AG04449 (cell line): ENCODE data around the gene OR56B4.
"Not testable (repeated sequence)": the region's sequence is repeated elsewhere in the genome, so short reads cannot be mapped to it uniquely, and the experiment has no call there.

Source experiments
- CTCF ChIA-PET: fragments of 350-600 bp; formaldehyde crosslinking; extraction: SDS; loops from one replicate; lab custom pipeline; 2021; ENCODE audit warnings: antibody characterized with exemption; lab: Yijun Ruan, JAX
- POLR2A ChIA-PET: fragments of 400-600, 350-600 bp; formaldehyde crosslinking; extraction: SDS; loops from one replicate; lab custom pipeline; 2020; ENCODE audit warnings: antibody characterized with exemption, inconsistent platforms; lab: Yijun Ruan, JAX
- DNase-seq: peaks from one replicate; pipeline ENCODE4 v3.0.0-alpha.2; 2010; ENCODE audit warnings: low read depth, low spot score
- H3K4me3 ChIP-seq: 2 replicates; pipeline ENCODE4 v1.5.1; 2011; ENCODE audit warnings: low read depth, mild to moderate bottlenecking, control low read depth, low read length
- CTCF ChIP-seq: IDR thresholded peaks from one replicate; pipeline ENCODE4 v1.5.1; 2011; ENCODE audit warnings: mild to moderate bottlenecking, moderate library complexity, low read length, control low read depth, inconsistent platforms; ENCODE audit not compliant: insufficient read depth; ENCODE audit errors: missing control alignments

The OR56B4 gene

DNA sequence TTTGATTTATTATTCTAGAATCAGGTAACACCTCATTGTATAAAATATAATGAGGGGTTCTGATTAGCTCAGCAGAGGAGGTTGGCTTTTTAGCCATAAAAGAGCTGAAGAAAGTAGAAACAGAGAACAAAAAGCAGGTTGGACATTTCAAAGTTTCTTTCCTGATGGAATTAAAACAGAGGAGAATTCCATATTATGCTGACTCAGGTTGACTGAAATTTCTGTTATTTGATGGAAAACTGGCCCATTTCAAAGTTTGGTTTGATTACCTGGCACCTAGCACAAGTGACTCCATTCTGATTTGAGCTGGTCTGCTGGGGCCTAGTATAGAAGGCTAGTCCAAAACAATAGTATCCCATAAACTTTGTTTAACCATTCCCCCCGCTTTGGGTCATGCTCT lies 24.9 kb downstream of the OR56B4 start:
- TF ChIP-seq CTCF: no peak
- POLR2A ChIA-PET: no interaction called here
- H3K4me3 ChIP-seq: no peak overlapping the region
- no peak for DNase-seq
- CTCF ChIA-PET: no interaction called here

DNA sequence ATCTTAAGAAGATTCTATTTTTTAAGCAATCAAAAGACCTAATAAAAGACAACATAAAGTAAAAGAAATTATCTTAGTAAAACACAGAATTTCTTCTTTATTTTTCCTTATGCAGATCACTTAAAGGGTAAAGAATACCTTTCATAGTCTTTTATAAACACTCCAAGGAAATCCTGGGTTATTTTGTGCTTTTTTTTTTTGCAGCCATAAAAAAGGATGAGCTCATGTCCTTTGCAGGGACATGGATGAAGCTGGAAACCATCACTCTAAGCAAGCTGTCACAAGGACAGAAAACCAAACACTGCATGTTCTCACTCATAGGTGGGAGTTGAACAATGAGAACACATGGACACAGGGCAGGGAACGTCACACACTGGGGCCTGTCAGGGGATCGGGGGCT lies 28.5 kb downstream of the OR56B4 start:
- POLR2A ChIA-PET: not testable (repeated sequence)

DNA sequence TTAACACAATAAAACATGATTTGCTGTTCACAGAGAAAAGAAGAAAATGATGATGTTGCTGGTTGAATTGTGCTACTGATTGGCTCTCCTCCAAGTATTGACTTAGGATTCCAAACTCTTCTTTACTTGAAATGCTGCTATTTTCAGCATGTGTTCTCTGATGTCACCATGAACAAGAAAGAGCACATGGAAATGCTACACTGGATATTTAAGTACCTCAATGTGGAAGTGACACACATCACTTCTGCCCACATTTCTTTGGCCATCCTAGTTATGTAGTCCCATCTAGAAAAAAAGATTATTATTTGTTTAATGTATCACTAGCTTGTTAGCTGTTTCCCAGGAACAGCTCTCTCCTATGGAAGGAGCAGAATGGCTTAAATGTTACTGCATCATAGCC lies 35.5 kb downstream of the OR56B4 start:
- H3K4me3 ChIP-seq: no peak overlapping the region
- CTCF ChIA-PET: no interaction called here
- TF ChIP-seq CTCF: no peak
- POLR2A ChIA-PET: no interaction called here
- no peak for DNase-seq

More for the DNA sequence above, 28.5 kb downstream of the OR56B4 start:
- DNase-seq, CTCF ChIA-PET, H3K4me3 ChIP-seq: not testable (repeated sequence)

DNA sequence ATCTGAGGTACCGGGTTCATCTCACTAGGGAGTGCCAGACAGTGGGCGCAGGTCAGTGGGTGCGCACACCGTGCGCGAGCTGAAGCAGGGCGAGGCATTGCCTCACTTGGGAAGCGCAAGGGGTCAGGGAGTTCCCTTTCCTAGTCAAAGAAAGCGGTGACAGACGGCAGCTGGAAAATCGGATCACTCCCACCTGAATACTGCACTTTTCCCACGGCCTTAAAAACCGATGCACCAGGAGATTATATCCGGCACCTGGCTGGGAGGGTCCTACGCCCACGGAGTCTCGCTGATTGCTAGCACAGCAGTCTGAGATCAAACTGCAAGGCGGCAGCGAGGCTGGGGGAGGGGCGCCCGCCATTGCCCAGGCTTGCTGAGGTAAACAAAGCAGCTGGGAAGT lies 36.3 kb downstream of the OR56B4 start:
- CTCF ChIA-PET, DNase-seq, H3K4me3 ChIP-seq, POLR2A ChIA-PET: not testable (repeated sequence)

- CTCF ChIA-PET: no interaction called here
- POLR2A ChIA-PET: no interaction called here
- no peak for DNase-seq
- no peak for TF ChIP-seq CTCF
- H3K4me3 ChIP-seq: no peak overlapping the region
Measured at GRCh38 chr11:6151117-6151516, 43.6 kb downstream of the OR56B4 start.

- H3K4me3 ChIP-seq: no peak overlapping the region
- DNase-seq: no peak
- POLR2A ChIA-PET: no interaction called here
- no peak for TF ChIP-seq CTCF
- CTCF ChIA-PET: no interaction called here
Measured at GRCh38 chr11:6152126-6152525, 44.6 kb downstream of the OR56B4 start.

- H3K4me3 ChIP-seq: no peak overlapping the region
- TF ChIP-seq CTCF: no peak
- POLR2A ChIA-PET: no interaction called here
- DNase-seq: no peak
- CTCF ChIA-PET: no interaction called here
Measured at GRCh38 chr11:6156628-6157359, 49.3 kb downstream of the OR56B4 start.
